WTC11 (cell line): ENCODE data around the gene ZACN. TPM values are rescaled to one million over a fixed set of nuclear protein-coding genes. Genes with fewer than 3 reads are reported as not detected.
"Not testable (repeated sequence)": the region's sequence is repeated elsewhere in the genome, so short reads cannot be mapped to it uniquely, and the experiment has no call there.

Source experiments
- ATAC-seq: fragments of 200-7000 bp; cut with Tn5 transposase; 2 replicates; pipeline ENCODE4 v1.10.0; 2021; ENCODE audit warnings: mild to moderate bottlenecking, moderate library complexity
- CTCF ChIA-PET: fragments of 300-600 bp; sonication (Branson Sonifier 250); formaldehyde crosslinking; loops from one replicate; lab custom pipeline; 2021; ENCODE audit warnings: antibody characterized with exemption; lab: Charles Lee
- POLR2A ChIA-PET: fragments of 350-600 bp; sonication (Branson Sonifier 250); formaldehyde crosslinking; loops from one replicate; lab custom pipeline; 2021; ENCODE audit warnings: antibody characterized with exemption; lab: Charles Lee
- DNase-seq: peaks from one replicate; pipeline ENCODE4 v3.0.0; 2021; ENCODE audit warnings: low spot score
- H3K27ac Mint-ChIP-seq: 2 replicates; pipeline ENCODE4 v1.8.0; 2021; ENCODE audit warnings: mixed read lengths
- H3K27me3 Mint-ChIP-seq: 2 replicates; pipeline ENCODE4 v1.8.0; 2021; ENCODE audit warnings: low read depth, mild to moderate bottlenecking, moderate library complexity, mixed read lengths
- H3K36me3 Mint-ChIP-seq: 2 replicates; pipeline ENCODE4 v1.8.0; 2021; ENCODE audit warnings: mixed read lengths
- H3K4me1 Mint-ChIP-seq: 2 replicates; pipeline ENCODE4 v1.8.0; 2022; ENCODE audit warnings: mixed read lengths
- H3K4me3 Mint-ChIP-seq: 2 replicates; pipeline ENCODE4 v1.8.0; 2021; ENCODE audit warnings: mild to moderate bottlenecking, moderate library complexity, mixed read lengths
- H3K9me3 Mint-ChIP-seq: 2 replicates; pipeline ENCODE4 v1.8.0; 2021; ENCODE audit warnings: mixed read lengths
- AR ChIP-seq: fragments of 250-450 bp; sonication (Bioruptor Pico); IDR thresholded peaks from 2 replicates; pipeline ENCODE4 v1.9.0; 2021; ENCODE audit warnings: mild to moderate bottlenecking
- CTCF ChIP-seq: fragments of 200-600 bp; IDR thresholded peaks from 2 replicates; pipeline ENCODE4 v1.8.0; 2022; ENCODE audit warnings: antibody characterized with exemption
- FOXK1 ChIP-seq: sonication (generic); formaldehyde crosslinking; IDR thresholded peaks from 2 replicates; pipeline ENCODE4 v1.8.0; 2022; ENCODE audit warnings: mild to moderate bottlenecking, moderate library complexity, missing genetic modification reagents
- NR1H2 ChIP-seq: sonication (generic); formaldehyde crosslinking; IDR thresholded peaks from 2 replicates; pipeline ENCODE4 v1.9.0; 2021; ENCODE audit warnings: mild to moderate bottlenecking, moderate library complexity, missing genetic modification reagents
- RELA ChIP-seq: sonication (generic); formaldehyde crosslinking; IDR thresholded peaks from 2 replicates; pipeline ENCODE4 v1.8.1; 2022; ENCODE audit warnings: missing genetic modification reagents, mild to moderate bottlenecking, borderline replicate concordance
- SMAD3 ChIP-seq: sonication (generic); formaldehyde crosslinking; IDR thresholded peaks from 2 replicates; pipeline ENCODE4 v1.8.0; 2022; ENCODE audit warnings: missing genetic modification reagents, mild to moderate bottlenecking, borderline replicate concordance
- SMAD4 ChIP-seq: sonication (generic); formaldehyde crosslinking; IDR thresholded peaks from 2 replicates; pipeline ENCODE4 v1.8.0; 2022; ENCODE audit warnings: mild to moderate bottlenecking, missing genetic modification reagents
- SOX15 ChIP-seq: fragments of 250-450 bp; sonication (Bioruptor Pico); IDR thresholded peaks from 2 replicates; pipeline ENCODE4 v1.9.0; 2021; ENCODE audit warnings: mild to moderate bottlenecking
- SP1 ChIP-seq: sonication (generic); formaldehyde crosslinking; conservative IDR thresholded peaks from 2 replicates; pipeline ENCODE4 v1.8.1; 2022; ENCODE audit warnings: missing genetic modification reagents
- TCF7 ChIP-seq: sonication (generic); formaldehyde crosslinking; IDR thresholded peaks from 2 replicates; pipeline ENCODE4 v1.8.0; 2022; ENCODE audit warnings: mild to moderate bottlenecking, low read depth, missing genetic modification reagents, moderate library complexity
- TEAD1 ChIP-seq: sonication (generic); formaldehyde crosslinking; IDR thresholded peaks from 2 replicates; pipeline ENCODE4 v1.8.0; 2022; ENCODE audit warnings: mild to moderate bottlenecking, missing genetic modification reagents
- TP53 ChIP-seq: sonication (generic); formaldehyde crosslinking; IDR thresholded peaks from 2 replicates; pipeline ENCODE4 v1.8.1; 2023; ENCODE audit warnings: mild to moderate bottlenecking, missing genetic modification reagents
- ZNF121 ChIP-seq: sonication (generic); formaldehyde crosslinking; IDR thresholded peaks from 2 replicates; pipeline ENCODE4 v1.8.0; 2023; ENCODE audit warnings: missing genetic modification reagents
- ZNF138 ChIP-seq: sonication (generic); formaldehyde crosslinking; conservative IDR thresholded peaks from 2 replicates; pipeline ENCODE4 v1.8.1; 2022; ENCODE audit warnings: mild to moderate bottlenecking, moderate library complexity, missing genetic modification reagents
- ZNF281 ChIP-seq: sonication (generic); formaldehyde crosslinking; IDR thresholded peaks from 2 replicates; pipeline ENCODE4 v1.8.0; 2023; ENCODE audit warnings: mild to moderate bottlenecking, missing genetic modification reagents
- ZNF317 ChIP-seq: sonication (generic); formaldehyde crosslinking; IDR thresholded peaks from 2 replicates; pipeline ENCODE4 v1.8.1; 2023; ENCODE audit warnings: low read depth, mild to moderate bottlenecking, moderate library complexity, missing genetic modification reagents, borderline replicate concordance
- ZNF423 ChIP-seq: fragments of 250-450 bp; sonication (Bioruptor Pico); IDR thresholded peaks from 2 replicates; pipeline ENCODE4 v2.1.2; 2022; ENCODE audit warnings: mild to moderate bottlenecking, moderate library complexity
- ZNF512 ChIP-seq: sonication (generic); formaldehyde crosslinking; IDR thresholded peaks from 2 replicates; pipeline ENCODE4 v1.8.1; 2022; ENCODE audit warnings: missing genetic modification reagents, borderline replicate concordance
- ZNF671 ChIP-seq: fragments of 250-450 bp; sonication (Bioruptor Pico); IDR thresholded peaks from 2 replicates; pipeline ENCODE4 v1.8.0; 2021; ENCODE audit warnings: mild to moderate bottlenecking
- ZSCAN18 ChIP-seq: fragments of 250-450 bp; sonication (Bioruptor Pico); IDR thresholded peaks from 2 replicates; pipeline ENCODE4 v2.1.2; 2022; ENCODE audit warnings: mild to moderate bottlenecking, moderate library complexity
- total RNA-seq: library from RNA; stranded (reverse); gene quantifications from 3 replicates; pipeline ENCODE4 v1.2.3, GENCODE V29; 2021

The ZACN gene
- total RNA-seq, 1 experiment from 2014 or later: 0.28 TPM

- Mint-ChIP-seq H3K27ac (peak overlapping the region; percentile 91), H3K4me1 (peaks cover 20% of the 10 kb centered on the region), H3K4me3 (no peak overlapping the region), H3K36me3 (peaks cover 60% of the 10 kb centered on the region), H3K27me3 (no peaks in the 10 kb centered on the region), H3K9me3 (no peaks in the 10 kb centered on the region)
- no peak for DNase-seq
- TF ChIP-seq SMAD3 (CRISPR knock-in tag) (no peak), SOX15 (CRISPR knock-in tag) (no peak), ZNF281 (CRISPR knock-in tag) (no peak), TEAD1 (no peak), RELA (CRISPR knock-in tag) (no peak), ZNF423 (CRISPR knock-in tag) (0 out of 2 replicates have a peak, but pooled peaks have one; percentile 6), TP53 (CRISPR knock-in tag) (no peak), SP1 (CRISPR knock-in tag) (no peak)
- ChIA-PET POLR2A (no interaction called here), CTCF (interaction anchor here (0.6 to 3.2 kb wide), 5 partner anchors 17 to 239 kb away, joined by 3 to 17 read pairs (median 5); no protein-coding TSS in a partner anchor)
- ATAC-seq: peak; percentile 35
These were observed 38.6 kb upstream of the ZACN start for GRCh38 chr17:76040376-76040775.

GRCh38 chr17:76042868-76043267 lies 36.1 kb upstream of the ZACN start:
- H3K4me3 Mint-ChIP-seq, H3K9me3 Mint-ChIP-seq, H3K27me3 Mint-ChIP-seq, DNase-seq, ATAC-seq, POLR2A ChIA-PET, H3K27ac Mint-ChIP-seq: not testable (repeated sequence)
- peak; percentile 75; the same call in 1 of the 2 replicates for TF ChIP-seq ZNF121 (CRISPR knock-in tag)
- CTCF ChIA-PET: interaction anchor here (1.7 to 3.2 kb wide), 2 partner anchors 29 to 42 kb away, joined by 5 to 17 read pairs; partner anchors contain the start of gene CDK3
- H3K4me1 Mint-ChIP-seq: peaks cover 11% of the 10 kb centered on the region
- peaks cover 74% of the 10 kb centered on the region for H3K36me3 Mint-ChIP-seq

- POLR2A ChIA-PET, CTCF ChIA-PET, DNase-seq, H3K9me3 Mint-ChIP-seq, ATAC-seq, H3K27me3 Mint-ChIP-seq, H3K4me3 Mint-ChIP-seq: not testable (repeated sequence)
- Mint-ChIP-seq H3K36me3 (peaks cover 75% of the 10 kb centered on the region), H3K4me1 (peaks cover 15% of the 10 kb centered on the region), H3K27ac (peak overlapping the region; percentile 6; the same call in 1 of the 2 replicates)
These were observed 34.4 kb upstream of the ZACN start for GRCh38 chr17:76044475-76045007.

- no peak for ATAC-seq
- POLR2A ChIA-PET: no interaction called here
- H3K4me3 Mint-ChIP-seq: no peak overlapping the region
- peaks cover 72% of the 10 kb centered on the region for H3K36me3 Mint-ChIP-seq
- DNase-seq: no peak
- CTCF ChIA-PET: no interaction called here
- H3K27ac Mint-ChIP-seq: no peak overlapping the region
- H3K9me3 Mint-ChIP-seq: no peaks in the 10 kb centered on the region
- H3K4me1 Mint-ChIP-seq: peaks cover 8% of the 10 kb centered on the region
- no peaks in the 10 kb centered on the region for H3K27me3 Mint-ChIP-seq
- TF ChIP-seq ZNF138 (CRISPR knock-in tag) (no peak), NR1H2 (CRISPR knock-in tag) (no peak), SMAD4 (CRISPR knock-in tag) (no peak), FOXK1 (CRISPR knock-in tag) (no peak), TCF7 (CRISPR knock-in tag) (no peak), ZNF317 (CRISPR knock-in tag) (no peak), ZNF512 (no peak), AR (CRISPR knock-in tag) (no peak), ZSCAN18 (CRISPR knock-in tag) (no peak), ZNF671 (CRISPR knock-in tag) (no peak), CTCF (no peak)
These were observed 32.9 kb upstream of the ZACN start for GRCh38 chr17:76046064-76046463.
